Measurements from ENCODE around the gene CARD14.
A peak's percentile ranks its signal among the peaks of the same experiment; 100 is the strongest.
"Not testable (repeated sequence)": the region's sequence is repeated elsewhere in the genome, so short reads cannot be mapped to it uniquely, and the experiment has no call there.

Gene CARD14

DNA sequence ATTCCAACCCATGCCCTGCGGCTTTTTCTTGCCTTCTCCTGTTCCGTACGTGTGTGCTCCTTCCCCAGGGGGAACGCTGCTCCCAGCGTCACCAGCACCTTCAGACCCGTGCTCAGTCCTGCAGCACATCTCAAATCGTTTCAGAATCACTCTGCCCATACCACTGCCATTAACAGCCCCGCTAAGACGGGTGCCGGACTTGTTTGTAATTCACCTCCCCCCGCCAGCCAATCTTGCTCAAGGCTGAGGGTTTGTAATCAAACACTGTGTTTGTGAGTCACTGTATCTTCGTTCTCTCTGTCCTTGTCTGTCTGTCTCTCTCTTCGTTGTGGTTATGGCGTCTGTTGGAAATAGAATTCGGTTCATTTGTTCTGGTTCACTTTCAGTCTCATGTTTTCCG is 17.3 kb downstream of the CARD14 start:
- DNase-seq, result no peak

DNA sequence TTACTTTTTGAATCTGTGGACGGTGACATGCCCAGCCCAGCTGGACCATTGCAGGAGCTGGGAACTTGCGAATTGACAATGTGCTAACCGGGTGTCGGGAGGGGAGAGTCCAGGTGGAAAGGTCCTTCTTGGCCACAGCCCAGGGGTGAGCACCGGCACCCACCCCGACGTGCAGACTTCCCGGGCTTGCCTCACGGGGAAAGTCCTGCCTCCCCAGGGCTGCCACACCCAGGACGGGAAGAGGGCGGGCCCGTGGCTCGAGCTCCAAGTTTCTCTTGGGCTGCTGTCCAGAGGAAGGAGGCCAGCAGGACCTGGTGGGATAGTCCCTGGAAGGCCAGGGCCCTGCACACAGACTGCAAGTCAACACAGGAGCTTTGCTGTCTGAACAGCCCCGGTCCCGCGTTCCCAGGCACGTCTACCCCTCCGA is 17.7 kb downstream of the CARD14 start:
- no peak for DNase-seq

- DNase-seq, result no peak
These were observed 19.8 kb downstream of the CARD14 start for GRCh38 chr17:80189611-80190010.

- no peak for DNase-seq
These were observed 20.9 kb downstream of the CARD14 start for GRCh38 chr17:80190716-80191115.

- DNase-seq, result no peak
These were observed 21.4 kb downstream of the CARD14 start for GRCh38 chr17:80191192-80191591.

- DNase-seq, result no peak
These were observed 22.2 kb downstream of the CARD14 start for GRCh38 chr17:80191865-80192661.

DNA sequence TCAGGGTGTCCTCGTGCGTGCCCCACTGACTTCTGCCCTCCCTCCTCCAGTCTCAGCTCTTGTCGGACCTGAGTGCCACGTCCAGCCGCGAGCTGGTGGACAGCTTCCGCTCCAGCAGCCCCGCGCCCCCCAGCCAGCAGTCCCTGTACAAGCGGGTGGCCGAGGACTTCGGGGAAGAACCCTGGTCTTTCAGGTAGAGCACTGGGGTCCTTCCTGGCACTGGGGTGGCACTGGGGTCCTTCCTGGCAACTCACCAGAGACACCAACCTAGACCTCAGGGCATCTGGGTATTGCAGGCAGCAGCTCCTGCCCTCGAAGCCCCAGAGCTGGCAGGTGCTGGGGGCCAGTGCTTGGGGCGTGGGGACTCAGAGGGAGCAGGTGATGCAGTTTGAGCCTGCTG is 25.3 kb downstream of the CARD14 start:
- no peak for DNase-seq

DNA sequence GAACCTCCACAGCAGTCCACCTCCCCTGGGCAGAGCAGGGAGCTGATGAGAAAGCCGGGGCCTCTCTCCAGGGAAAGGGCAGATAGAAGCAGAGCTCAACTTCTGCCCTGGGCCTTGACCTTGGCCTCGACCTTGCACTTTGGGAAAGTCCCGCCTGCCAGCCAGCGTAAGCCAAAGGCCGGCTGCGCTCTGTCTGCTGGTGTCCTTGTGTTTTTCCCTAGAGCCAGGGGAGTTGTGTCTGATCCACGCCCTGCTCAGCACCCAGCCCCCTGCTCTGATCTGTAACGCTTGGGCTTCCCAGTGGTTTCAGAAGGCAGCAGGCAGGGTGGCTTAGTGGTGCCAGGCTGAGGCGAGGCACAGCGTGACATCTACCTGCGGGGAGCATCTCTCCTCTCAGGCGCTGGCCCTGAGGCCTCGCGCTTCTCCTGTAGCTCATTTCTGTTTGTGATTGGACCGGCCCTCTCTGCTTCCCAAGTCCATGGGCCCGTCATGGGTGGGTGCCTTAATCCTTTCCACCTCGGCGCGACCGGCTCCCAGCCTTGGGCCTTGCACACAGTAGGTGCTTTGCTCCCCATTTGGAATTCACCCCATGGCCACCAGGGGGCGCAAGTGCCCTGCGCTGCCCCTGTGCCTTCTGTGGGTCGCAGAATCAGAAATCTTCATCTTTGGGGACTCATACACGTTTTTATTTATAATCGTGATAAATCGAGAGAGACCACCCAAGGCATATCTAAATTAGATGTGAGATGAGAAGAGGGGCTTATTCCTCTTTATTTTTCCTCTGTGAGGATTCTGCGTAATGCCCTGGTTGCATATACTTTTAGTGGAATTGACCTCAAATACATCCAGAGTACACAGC is 26.1 kb downstream of the CARD14 start:
- DNase-seq, result peak; percentile 66

GRCh38 chr17:80196652-80197051 is 26.8 kb downstream of the CARD14 start:
- DNase-seq, result no peak

DNA sequence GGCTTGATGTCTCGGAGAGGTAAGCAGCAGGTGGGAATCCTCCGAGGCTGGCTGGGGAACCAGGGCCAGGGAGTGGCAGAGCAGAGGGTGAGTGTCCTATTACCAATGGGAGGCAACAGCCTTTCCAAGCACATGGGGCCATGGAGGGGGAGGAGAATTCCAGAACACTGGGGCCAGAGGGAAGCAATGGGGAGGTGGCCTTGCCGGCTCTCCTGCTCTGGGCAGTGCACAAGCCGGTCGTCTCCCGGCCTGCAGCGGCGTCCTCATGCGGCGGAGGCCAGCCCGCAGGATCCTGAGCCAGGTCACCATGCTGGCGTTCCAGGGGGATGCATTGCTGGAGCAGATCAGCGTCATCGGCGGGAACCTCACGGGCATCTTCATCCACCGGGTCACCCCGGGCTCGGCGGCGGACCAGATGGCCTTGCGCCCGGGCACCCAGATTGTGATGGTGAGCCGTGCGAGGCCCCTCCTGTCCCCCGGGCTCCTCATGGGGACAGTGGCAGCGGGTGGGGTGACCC is 28.4 kb downstream of the CARD14 start:
- no peak for DNase-seq

DNA sequence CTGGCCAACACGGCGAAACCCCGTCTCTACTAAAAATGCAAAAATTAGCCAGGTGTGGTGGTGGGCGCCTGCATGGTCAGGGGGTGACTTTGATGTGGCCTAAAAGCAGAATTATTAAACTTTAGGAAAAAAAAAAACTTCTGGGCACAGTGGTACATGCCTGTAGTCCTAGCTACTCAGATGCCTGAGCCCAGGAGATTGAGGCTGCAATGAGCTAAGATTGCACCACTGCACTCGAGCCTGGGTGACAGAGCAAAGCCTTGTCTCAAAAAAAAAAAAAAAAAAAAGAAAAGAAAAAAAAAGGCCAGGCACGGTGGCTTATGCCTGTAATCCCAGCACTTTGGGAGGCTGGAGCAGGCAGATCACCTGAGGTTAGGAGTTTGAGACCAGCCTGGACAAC is 29.5 kb downstream of the CARD14 start:
- not testable (repeated sequence) for DNase-seq

DNA sequence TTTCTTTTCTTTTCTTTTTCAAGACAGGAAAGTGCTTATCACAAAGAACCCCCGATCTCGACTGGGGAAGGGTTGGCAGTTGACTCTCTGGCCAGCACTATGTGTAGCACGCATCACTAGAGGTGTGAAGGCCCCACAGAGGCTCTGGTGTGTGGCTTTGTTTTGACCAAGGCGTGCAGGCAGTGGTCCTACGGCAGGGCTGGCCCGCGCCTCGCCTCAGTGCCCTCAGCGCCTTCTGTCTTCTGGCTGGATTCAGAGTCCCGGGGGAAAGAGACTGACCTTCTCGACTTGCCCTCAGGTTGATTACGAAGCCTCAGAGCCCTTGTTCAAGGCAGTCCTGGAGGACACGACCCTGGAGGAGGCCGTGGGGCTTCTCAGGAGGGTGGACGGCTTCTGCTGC is 31.6 kb downstream of the CARD14 start:
- DNase-seq, result no peak

- DNase-seq, result no peak
These were observed 32.4 kb downstream of the CARD14 start for GRCh38 chr17:80202197-80202596.

DNA sequence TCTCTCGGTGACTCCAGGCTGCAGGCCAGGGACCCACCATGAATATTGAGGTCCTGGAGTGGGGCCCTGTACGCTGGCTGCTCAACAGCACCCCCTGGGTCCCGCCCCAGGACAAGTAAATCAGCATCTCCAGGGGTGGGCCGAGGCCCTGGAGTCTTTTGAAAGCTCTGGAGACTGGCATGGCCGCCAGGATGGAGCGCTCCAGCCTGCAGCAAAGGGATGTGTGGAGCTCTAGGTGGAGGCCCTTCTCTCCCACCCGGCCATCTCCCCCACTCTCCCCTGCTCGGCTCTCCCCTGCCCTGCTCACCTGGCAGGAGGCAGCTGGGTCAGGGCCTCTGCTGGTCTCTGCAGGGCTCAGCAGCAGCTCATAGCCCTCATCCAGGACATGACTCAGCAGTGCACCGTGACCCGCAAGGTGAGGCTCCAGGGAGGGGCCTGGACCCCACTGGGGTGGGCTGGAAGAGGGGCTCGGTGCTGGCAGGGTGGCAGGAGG is 33.7 kb downstream of the CARD14 start:
- DNase-seq, result no peak

DNA sequence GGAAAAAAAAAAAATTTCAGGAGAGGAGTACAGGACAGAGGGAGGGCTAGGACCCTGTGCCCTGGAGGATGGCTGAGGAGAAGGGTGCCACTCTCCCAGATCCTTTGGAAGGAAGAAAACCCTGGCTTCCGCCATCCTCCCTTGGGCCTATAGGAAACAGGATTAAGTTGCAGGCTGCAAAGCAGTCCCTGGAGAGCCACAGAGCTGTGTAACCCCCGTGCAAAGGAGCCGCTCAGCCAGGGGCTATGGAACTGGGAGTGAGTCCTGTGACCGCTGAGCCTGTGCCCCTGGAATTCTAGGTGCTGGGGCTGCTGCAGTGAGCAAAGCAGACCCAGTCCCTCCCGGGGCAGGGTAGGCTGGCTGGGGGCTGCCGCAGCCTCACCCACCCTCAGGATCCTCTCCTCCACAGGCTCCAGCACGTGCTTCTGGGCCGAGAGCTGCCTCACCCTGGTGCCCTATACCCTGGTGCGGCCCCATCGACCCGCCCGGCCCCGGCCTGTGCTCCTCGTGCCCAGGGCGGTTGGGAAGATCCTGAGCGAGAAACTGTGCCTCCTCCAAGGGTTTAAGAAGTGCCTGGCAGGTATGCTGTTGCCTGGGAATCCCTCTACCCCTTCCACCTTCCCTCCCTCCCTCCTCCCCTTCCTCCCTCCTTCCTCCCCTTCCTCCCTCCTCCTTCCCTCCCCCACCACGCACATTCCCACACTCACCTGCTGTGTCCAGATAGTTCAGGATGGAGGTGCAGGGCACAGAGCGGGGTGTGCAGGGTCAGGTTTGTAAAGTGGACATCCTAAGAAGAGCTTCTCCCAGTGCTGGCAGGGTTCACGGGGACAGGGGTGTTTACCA is 35.0 kb downstream of the CARD14 start:
- no peak for DNase-seq

DNA sequence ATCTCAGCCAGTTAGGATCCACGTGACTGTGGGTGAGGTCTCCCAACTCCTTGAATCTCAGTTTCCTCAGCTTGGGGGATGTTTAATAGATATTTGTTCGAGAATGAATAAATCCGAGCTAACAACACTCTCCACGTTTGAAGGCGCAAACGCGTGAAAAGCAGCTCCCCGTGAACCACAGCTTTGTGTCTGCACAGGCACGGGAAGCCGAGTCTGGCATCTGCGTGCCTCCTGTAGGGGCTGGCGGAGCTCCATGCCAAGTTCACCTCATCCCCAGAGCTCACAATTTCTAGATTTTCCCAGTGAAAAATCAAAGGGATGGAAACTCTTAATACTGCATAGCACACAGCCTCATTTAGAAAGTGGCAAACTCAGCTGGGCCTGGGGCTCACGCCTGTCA is 36.0 kb downstream of the CARD14 start:
- no peak for DNase-seq

- DNase-seq, result no peak
These were observed 38.2 kb downstream of the CARD14 start for GRCh38 chr17:80208050-80208449.

GRCh38 chr17:80209765-80210164 is 39.9 kb downstream of the CARD14 start:
- no peak for DNase-seq

DNA sequence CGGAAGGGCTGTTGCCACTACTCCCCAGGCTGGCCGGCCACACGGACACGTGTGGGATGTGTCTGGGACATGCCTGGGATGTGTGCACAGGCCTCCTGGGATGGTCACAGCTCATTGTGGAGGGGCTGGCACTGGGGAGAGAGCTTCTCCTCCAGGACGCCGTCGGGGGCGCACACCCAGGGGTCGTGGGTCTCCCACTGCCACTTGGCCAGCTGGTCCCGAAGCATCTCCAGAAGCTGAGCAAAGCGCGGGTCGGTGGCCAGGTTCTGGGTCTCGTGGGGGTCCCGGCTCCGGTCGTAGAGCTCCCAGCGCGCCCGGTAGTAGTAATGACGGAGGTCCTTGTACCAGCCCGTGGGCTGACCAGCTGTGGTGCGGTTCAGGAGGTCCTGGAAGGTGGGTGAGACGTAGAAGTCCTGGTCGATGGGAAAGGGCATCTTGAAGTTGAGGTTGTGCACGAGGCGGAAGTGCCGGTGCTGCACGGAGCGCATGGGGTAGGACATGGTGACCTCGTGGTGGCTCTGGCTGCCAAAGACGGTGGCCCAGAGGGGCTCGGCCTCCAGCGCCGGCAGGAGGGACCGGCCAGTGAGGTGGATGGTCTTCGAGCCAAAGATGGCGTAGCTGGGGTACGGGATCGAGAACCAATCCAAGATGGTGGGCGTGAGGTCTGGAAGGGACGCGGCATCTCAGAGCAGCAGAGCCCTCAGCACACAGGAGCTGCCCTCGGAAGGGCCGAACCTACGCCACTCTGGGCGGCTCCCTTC is 40.7 kb downstream of the CARD14 start:
- DNase-seq, result no peak

- no peak for DNase-seq
These were observed 42.3 kb downstream of the CARD14 start for GRCh38 chr17:80212109-80212508.

DNA sequence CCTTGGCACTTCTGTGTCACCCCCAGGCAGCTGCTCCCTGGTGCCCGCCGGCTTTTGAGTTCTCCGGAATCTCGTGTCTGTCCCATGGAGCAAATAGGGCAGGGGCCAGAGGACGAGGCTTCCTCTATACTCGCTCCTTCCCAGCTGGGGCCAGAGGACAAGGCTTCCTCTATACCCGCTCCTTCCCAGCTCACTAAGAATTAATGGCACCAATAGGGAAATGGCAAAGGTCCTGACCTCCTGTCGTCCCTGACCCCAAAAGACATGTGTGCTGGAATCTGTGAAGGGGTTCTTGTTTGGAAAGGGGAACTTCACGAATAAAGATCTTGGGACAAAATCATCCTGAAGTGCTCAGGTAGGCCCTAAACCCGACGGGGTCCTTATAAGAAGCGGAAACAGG is 42.7 kb downstream of the CARD14 start:
- no peak for DNase-seq
